Ramos (cell line): ENCODE results near the gene TRAPPC2.

Source experiments
- in situ Hi-C: fragments of 300-500 bp; cut with MboI; formaldehyde crosslinking; loops from one replicate; pipeline ENCODE4 v1.14.3; 2022; ENCODE audit warnings: low sequenced_read_pairs; ENCODE audit not compliant: unreplicated experiment

TRAPPC2 gene

DNA sequence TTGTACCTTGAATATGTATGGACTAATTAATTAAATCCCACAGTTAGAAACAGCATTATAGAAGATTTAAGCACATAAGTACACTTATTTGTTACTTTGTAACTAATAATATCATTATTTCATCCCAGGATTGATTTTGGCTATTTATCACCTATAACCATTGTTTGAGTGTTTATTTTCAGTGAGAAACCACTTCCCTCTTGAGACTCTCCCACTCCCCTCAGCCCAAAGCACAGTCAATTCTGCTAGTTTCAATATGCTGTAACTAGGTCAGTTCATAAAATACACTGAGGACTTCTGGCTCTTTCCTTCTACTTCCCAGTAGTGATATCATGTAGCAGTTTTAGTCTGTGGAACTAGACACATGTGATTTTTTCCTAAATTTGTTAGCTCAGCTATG lies 16.4 kb upstream of the TRAPPC2 start:
- in situ Hi-C loops = loop anchor here (25.0 kb wide), 1 partner anchor 286 kb away; the partner anchor contains the start of gene GEMIN8

DNA sequence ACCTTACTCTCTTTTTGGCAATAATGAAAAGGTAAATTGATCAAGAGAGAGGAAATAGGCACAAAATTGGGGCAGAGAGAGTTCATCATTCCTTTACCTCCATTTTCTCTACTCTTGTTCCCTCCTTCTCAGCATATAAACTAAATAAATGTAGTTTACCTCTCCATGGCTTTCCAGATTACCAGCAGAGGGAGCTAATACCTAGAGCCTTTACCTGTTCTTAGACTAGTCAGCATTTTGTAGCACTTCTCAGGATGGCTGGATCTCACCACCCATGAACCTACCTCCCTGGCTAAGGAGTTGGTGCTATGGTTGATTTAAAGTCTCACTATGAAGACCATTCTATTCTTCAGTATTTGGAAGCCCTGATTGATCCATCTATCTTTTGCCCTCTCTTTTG lies 15.8 kb upstream of the TRAPPC2 start:
- in situ Hi-C loops = loop anchor here (25.0 kb wide), 1 partner anchor 287 kb away; the partner anchor contains the start of gene GEMIN8

DNA sequence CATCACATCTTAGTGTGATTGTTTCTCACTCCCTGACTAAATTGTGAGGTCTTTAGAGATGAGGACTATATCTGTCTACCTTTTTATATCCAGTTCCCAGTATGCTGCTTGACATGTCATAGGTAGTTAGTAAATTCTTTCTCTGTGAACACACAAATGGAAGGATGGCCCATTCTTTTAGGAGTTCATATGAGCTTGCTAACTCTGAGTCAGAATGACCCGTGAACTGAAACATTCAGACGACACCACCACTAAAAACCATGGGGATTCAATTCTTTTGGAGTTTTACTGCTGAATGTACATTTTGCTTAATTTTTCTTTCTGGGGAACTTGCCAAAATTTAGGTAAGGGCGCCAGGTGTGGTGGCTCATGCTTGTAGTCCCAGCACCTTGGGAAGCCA lies 14.1 kb upstream of the TRAPPC2 start:
- in situ Hi-C loops = loop anchor here (10.0 to 25.0 kb wide), 3 partner anchors 84 to 786 kb away; no protein-coding TSS in a partner anchor

DNA sequence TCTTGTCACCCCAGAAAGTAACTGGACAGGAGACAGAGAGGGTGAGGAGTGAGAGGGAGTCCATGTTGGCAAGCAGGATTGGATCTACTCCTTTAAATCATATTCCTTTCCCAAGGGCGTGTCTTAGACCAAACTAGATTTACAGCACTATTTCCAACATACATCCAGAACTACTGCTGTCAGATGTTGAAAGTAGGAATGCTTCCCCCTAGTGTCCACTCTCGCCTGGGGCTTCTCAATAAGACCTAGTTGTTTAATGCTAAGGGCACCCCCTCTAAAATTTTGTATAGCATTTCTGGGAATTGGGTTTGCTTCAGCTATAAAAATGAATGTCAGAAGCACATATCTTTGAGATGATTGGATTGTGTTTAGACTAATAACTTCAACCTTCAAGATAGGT lies 13.4 kb upstream of the TRAPPC2 start:
- in situ Hi-C loops = loop anchor here (10.0 to 25.0 kb wide), 3 partner anchors 83 to 786 kb away; no protein-coding TSS in a partner anchor

DNA sequence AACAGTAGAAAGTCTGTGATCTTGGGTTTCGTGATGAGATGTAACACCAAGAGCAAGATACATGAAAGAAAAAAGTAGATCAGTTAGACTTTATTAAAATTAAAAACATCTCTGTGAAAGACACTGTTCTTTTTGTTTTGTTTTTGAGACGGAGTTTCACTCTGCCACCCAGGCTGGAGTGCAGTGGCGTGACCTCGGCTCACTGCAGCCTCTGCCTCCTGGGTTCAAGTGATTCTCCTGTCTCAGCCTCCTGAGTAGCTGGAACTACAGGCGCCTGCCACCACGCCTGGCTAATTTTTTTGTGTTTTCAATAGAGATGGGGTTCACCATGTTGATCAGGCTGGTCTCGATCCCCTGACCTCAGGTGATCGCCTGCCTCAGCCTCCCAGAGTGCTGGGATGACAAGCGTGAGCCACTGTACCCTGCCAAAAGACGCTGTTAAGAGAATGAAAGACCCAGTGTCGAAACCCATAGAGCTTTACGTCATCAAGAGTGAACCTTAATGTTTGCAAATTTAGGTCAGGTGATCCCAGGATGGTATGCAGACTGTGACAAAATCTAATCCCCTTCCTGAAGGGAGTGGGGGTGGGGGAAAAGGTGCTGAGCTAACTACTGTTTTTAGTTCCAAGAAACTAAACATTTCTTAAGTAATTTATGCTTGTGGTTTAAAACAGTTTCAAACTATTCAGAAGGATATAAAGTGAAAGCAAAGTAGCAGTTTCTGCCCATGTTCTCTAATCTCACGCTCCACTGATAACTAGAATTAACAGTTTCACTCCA lies 8.2 kb upstream of the TRAPPC2 start:
- in situ Hi-C loops = loop anchor here (10.0 to 25.0 kb wide), 3 partner anchors 78 to 780 kb away; no protein-coding TSS in a partner anchor

DNA sequence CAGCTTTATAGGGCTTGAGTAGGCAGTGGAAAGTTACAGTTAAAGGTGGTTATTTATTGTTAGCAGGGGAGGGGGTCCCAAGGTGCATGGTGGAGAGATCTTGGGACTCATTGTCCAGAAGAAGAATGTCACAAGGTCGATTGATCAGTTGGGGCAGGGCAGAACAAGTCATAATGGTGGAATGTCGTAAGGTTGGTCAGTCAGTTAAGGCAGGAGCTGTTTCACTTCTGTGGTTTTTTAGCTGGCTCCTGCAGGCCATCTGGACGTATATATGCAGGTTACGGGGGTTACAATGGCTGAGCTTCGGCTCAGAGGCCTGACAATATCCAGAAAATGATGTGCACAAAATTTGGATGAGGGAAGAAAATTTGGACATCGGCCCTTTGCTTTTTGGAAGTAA lies 7.3 kb upstream of the TRAPPC2 start:
- in situ Hi-C loops = loop anchor here (10.0 to 25.0 kb wide), 3 partner anchors 77 to 779 kb away; no protein-coding TSS in a partner anchor

DNA sequence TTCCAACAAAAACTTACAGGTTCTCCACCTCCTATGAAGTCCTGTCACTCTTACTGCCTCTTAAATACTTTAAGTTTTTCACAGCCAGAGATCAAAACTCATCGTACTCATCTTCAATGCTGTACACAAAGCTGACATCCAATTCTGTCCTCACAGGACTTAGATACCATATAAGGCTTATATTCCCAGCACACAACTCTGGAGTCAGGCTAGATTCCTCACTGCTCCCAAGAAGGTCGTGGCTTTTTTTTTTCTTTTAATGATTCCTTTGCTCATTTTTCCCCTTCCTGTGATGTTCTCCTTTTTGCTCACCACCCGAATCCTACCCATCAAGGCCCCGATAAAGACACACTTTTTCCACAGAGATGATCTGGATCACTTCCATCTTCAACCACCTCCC lies 914 bp downstream of the TRAPPC2 start:
- in situ Hi-C loops = loop anchor here (25.0 kb wide), 2 partner anchors 646 to 771 kb away; no protein-coding TSS in a partner anchor

DNA sequence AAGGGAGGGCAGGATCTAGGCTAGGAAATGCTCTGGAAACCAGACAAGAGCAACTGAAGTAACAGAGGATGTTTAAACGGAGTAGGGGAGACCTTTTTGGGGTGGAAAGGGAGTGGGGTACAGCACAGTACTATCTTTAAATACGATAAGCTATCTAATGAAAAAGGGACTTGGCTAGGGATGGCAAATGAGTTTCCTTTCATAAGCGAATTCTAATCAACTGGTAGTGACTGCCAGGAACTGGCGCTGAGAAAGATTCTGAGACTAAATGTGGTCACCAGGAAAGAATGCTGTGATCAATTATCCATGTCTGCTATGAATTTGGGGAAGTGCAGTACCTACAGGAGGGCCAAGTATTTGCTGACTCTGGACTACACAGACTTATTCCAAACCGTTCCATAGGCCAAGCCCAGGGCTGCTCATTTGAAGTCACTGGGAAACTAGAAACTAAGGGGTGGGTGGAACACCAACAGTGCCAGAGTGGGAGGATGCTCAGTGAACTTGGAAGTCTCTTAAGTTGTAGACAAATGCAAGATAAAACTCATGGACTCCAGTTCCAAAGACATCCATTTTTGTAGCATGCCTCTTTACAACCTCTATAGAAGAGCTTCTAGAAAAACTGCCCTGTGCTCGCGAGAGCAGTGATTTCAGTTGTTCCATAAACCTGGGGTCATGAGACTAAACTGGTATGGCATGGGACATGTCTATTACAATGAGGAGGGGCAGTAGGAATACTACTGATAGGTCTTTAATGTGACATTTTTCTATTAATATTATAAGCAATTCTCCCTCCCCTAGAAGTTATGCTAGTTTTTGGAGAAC lies 2.0 kb downstream of the TRAPPC2 start:
- in situ Hi-C loops = loop anchor here (25.0 kb wide), 2 partner anchors 645 to 770 kb away; no protein-coding TSS in a partner anchor

DNA sequence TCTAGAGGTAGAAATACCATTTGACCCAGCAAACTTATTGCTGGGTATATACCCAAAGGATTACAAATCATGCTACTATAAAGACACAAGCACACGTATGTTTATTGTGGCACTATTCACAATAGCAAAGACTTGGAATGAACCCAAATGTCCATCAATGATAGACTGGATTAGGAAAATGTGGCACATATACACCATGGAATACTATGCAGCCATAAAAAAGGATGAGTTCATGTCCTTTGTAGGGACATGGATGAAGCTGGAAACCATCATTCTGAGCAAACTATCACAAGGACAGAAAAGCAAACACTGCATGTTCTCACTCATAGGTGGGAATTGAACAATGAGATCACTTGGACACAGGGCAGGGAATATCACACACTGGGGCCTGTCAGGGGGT lies 3.9 kb downstream of the TRAPPC2 start:
- in situ Hi-C loops = loop anchor here (25.0 kb wide), 2 partner anchors 643 to 768 kb away; no protein-coding TSS in a partner anchor

DNA sequence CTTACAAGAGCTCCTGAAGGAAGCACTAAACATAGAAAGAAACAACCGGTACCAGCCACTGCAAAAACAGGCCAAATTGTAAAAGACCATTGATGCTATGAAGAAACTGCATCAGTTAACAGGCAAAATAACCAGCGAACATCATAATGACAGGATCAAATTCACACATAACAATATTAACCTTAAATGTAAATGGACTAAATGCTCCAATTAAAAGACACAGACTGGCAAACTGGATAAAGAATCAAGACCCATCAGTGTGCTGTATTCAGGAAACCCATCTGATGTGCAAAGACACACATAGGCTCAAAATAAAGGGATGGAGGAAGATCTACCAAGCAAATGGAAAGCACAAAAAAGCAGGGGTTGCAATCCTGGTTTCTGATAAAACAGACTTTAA lies 7.8 kb downstream of the TRAPPC2 start:
- in situ Hi-C loops = loop anchor here (25.0 kb wide), 2 partner anchors 639 to 764 kb away; no protein-coding TSS in a partner anchor

DNA sequence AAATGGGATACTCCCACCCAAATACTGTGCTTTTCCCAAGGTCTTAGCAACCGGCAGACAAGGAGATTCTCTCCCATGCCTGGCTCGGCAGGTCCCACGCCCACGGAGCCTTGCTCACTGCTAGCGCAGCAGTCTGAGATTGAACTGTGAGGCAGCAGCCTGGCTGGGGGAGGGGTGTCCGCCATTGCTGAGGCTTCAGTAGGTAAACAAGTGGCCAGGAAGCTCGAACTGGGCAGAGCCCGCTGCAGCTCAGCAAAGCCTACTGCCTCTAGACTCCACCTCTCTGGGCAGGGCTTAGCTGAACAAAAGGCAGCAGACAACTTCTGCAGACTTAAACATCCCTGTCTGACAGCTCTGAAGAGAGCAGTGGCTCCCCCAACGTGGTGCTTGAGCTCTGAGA lies 9.5 kb downstream of the TRAPPC2 start:
- in situ Hi-C loops = loop anchor here (25.0 kb wide), 2 partner anchors 638 to 763 kb away; no protein-coding TSS in a partner anchor

DNA sequence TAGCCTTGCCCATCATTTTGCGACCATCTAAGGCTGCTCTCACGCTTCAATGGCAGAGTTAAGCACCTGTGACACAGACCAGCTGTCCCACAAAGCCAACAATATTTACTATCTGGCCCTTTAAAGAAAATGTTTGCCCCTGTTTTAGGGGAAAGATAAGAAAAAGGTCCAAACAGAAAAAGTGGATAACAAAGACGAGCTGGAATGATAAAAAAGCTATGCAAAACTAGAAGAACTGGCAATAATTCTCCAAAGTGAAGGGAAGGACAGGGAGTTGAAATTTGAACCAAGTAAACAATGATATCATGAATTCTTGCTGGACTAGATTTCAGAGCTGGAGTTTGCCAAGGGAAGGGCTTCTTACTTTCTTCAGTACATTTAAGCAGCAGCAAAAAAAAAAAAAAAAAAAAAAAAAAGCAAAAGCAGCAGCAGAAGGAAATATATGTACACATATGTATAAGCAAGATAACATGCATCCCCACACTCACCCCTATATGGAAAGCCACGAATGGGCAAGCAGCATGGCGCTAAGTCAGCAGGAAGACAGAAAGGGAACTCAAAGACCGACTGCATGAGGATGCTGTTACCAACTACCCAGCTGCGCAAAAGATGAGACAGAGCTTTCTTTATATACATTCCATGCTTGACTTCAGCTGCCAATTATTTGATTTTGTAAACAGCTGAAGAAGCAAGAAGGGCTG lies 12.5 kb downstream of the TRAPPC2 start:
- in situ Hi-C loops = no loop called here

DNA sequence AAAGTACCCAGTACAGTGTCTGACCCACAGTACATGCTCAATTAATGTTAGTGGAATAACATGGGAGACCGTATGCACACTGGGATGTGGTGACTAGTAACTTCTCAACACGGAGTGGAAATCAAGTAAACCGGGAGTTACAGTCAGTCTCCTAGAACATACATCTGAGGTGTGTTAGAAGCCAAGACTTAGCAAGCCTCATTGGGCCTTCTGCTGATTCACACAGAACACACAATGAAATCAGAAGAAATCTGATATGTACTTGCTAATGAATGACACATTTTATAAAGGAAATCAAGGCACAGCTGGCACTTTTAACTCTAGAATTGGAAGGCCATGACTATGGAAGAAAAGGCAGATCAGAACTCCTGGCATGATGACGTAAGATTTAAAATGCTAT lies 13.0 kb downstream of the TRAPPC2 start:
- in situ Hi-C loops = no loop called here

DNA sequence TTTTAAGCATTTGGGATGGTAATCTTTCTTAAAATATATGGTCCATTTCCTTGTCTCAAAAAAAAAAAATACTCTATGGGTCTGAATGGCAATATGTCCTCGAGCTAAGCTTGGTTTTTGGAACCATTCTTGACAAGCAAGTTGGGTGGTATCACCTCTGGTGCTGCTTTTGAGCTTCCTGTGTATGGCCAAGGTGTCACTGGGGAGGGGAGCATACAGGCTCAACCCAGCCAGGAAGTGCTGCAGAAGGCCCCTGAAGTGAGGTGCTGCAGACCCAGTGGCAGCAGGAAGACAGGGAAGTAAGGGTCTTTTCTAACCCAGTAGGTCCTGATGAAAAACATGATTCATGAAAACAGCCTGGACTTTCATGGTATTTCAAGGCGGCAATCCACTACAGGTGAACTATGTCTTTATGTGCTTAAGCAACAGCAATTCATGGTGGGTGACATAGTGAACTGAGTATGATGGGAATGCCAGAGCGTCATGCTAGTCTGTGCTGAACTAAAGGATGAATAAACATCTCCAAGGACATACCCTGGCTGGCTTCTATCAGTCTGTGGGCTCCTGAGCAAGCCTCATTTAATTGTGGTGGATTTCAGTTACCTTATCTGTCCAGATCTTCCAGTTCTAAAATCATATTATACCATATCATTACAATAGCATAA lies 15.1 kb downstream of the TRAPPC2 start:
- in situ Hi-C loops = no loop called here

DNA sequence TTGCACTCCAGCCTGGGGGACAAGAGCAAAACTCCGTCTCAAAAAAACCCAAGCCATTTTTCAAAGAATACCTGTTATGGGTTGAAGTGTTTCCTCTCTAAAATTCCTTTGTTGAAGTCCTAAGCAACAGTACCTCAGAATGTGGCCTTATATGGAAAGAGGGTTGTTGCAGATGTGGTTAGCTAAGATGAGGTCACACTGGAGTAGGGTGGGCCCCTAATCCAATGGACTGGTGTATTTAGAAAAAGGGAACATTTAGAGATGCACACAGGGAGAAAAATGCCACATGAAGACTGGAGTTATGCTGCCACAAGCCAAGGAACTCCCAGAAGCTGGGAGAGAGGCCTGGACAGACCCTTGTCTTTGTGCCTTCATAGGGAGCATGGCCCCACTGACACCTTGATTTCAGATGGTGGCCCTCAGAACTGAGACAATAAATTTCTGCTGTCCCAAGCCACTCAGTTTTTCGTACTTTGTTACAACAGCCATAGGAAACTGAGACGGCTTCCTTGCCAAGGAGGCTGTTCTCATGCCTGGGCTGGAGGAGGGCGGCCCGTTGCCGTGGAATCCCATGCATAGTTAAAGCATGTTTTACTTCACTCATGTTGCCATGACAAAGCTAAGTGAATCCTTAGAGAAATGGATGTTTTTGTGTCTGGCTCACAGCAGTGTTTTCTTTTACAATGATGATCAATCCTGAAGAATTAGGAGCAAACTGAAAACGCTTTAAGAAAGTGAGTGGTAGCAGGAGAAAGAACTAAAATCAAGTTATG lies 16.5 kb downstream of the TRAPPC2 start:
- in situ Hi-C loops = no loop called here

DNA sequence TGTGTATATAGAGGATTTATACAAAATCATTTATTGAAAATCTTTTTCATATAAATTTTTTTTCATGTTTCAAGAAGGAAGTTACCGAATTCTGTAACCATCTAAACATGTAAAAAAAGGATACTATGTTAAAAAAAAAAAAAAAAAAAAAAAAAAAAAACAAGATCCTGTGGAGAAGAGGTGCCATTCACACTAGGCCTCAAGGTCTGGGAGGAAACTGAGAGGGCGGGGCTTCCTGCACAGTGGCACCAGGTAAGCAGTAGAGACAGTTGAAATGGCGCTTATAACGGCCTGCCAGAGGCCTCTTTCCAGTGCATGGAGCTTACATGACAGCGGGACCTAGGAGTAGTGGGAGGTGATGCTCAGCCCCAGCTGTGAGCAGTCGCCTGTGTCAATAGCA lies 17.5 kb downstream of the TRAPPC2 start:
- in situ Hi-C loops = no loop called here

DNA sequence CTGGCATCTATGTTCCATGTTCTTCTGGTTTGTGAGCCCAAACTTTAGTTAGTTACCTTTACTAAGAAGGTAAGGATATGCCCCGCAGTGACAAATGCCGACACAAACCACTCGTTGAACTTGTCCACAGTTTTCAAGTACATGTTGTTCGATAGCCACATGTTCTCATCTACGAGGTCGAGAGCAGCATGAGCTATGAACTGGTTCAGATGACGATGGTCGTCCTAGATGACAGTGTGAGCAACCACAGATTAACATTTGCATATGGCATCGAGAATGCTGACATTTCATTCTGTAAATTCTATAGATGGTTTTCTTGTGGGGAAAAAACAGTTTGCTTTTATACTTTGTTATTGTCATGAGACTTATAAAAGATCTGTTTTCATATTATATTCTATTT lies 18.0 kb downstream of the TRAPPC2 start:
- in situ Hi-C loops = no loop called here

DNA sequence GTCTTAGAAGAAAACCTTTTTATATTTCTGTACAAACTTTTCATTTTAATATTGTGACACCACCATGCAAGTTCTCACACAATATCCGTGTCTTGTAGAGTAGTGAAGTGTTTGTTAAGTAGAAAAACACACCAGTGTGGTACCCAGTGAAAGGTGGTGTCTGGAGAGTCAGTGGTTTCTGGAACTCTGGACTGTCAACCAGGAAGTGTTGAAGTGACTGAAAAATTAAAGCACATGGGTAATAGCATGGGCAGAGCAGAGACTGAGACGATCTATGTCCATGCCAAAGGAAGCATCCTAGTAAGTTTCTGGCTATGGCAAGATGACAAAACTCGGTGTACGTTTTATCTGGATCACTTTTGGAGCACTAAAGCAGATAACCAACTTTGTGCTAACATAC lies 23.3 kb downstream of the TRAPPC2 start:
- in situ Hi-C loops = no loop called here

DNA sequence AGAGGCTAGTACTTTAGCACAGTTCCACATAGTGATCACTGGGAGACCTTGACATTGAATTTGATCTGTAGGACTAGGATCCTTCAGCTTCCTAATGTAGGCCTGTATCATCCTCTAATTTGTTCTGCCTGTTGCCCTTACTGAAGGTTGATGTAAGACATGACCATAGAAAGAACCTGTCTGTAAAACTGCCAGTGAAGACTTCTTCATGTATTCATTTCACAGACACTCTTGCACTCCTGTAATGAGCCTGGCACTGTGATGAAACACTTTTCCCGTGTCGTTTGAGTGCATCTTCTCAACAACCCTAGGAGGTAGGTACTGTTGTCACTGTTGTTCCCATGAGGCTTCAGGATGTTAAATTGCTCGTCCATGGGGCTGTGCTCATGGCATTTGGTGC lies 30.8 kb downstream of the TRAPPC2 start:
- in situ Hi-C loops = no loop called here
